22Rv1 (cell line): ENCODE results near the gene OR56B1.

Experiments used
- CTCF ChIP-seq: fragments of 450-650 bp; IDR thresholded peaks from 2 replicates; pipeline ENCODE4 v1.5.1; 2017; ENCODE audit warnings: mild to moderate bottlenecking
- ZFX ChIP-seq: fragments of 450-650 bp; IDR thresholded peaks from 2 replicates; pipeline ENCODE4 v1.6.1; 2017; ENCODE audit warnings: antibody characterized with exemption, borderline replicate concordance

GRCh38 chr11:5696210-5696609 is 40.0 kb upstream of the OR56B1 start:
- no peak for TF ChIP-seq CTCF
- TF ChIP-seq ZFX = no peak
